DND-41 (cell line): Measurements from ENCODE around the gene QSOX1.

Experiments
- ATAC-seq: fragments of 200-7000 bp; cut with Tn5 transposase; 3 replicates; pipeline ENCODE4 v1.9.1; 2021; ENCODE audit warnings: low read depth; ENCODE audit not compliant: insufficient read depth
- DNase-seq: peaks from one replicate; pipeline ENCODE4 v3.0.0-alpha.2; 2020
- H2AFZ ChIP-seq: 2 replicates; pipeline ENCODE4 v1.6.0; 2012; ENCODE audit warnings: low read depth, low read length
- H3K27ac ChIP-seq: 2 replicates; pipeline ENCODE4 v1.5.1; 2012; ENCODE audit warnings: low read length, inconsistent platforms
- H3K27me3 ChIP-seq: fragments of 200-600 bp; sonication (generic); 2 replicates; pipeline ENCODE4 v1.6.0; 2012; ENCODE audit warnings: low read length, mild to moderate bottlenecking, inconsistent platforms; ENCODE audit not compliant: insufficient read depth, poor library complexity
- H3K36me3 ChIP-seq: 2 replicates; pipeline ENCODE4 v1.5.1; 2012; ENCODE audit warnings: low read length, inconsistent platforms; ENCODE audit not compliant: insufficient read depth
- H3K4me1 ChIP-seq: 2 replicates; pipeline ENCODE4 v1.5.1; 2012; ENCODE audit warnings: mild to moderate bottlenecking, low read length; ENCODE audit not compliant: insufficient read depth
- H3K4me2 ChIP-seq: 2 replicates; pipeline ENCODE4 v1.6.0; 2012; ENCODE audit warnings: mild to moderate bottlenecking, moderate library complexity, low read length, inconsistent platforms; ENCODE audit not compliant: insufficient read depth
- H3K4me3 ChIP-seq, 2 experiments: fragments of 200-600 bp in 1 of 2; shearing (Covaris generic) in 1 of 2; 2 replicates each; pipeline ENCODE4 v1.5.1; 2012 to 2016; ENCODE audit warnings: inconsistent platforms in 2 of 2, low read length in 2 of 2, mild to moderate bottlenecking in 2 of 2, low read depth in 1 of 2, moderate library complexity in 1 of 2
- H3K79me2 ChIP-seq: 2 replicates; pipeline ENCODE4 v1.6.0; 2012; ENCODE audit warnings: low read length, inconsistent platforms; ENCODE audit not compliant: insufficient read depth
- H3K9ac ChIP-seq: 2 replicates; pipeline ENCODE4 v1.6.0; 2012; ENCODE audit warnings: low read depth, mild to moderate bottlenecking, inconsistent platforms, low read length, moderate library complexity
- H3K9me3 ChIP-seq: 2 replicates; pipeline ENCODE4 v1.5.1; 2012; ENCODE audit warnings: low read length, moderate library complexity, mild to moderate bottlenecking, inconsistent platforms; ENCODE audit not compliant: insufficient read depth, severe bottlenecking
- H4K20me1 ChIP-seq: 2 replicates; pipeline ENCODE4 v1.6.0; 2012; ENCODE audit warnings: low read length; ENCODE audit not compliant: insufficient read depth
- CTCF ChIP-seq: IDR thresholded peaks from 2 replicates; pipeline ENCODE4 v1.5.1; 2012; ENCODE audit warnings: borderline replicate concordance, low read length, moderate library complexity, mild to moderate bottlenecking; ENCODE audit not compliant: poor library complexity, severe bottlenecking; ENCODE audit errors: extremely low read depth
- EZH2 ChIP-seq: IDR thresholded peaks from 3 replicates; pipeline ENCODE4 v1.6.1; 2012; ENCODE audit warnings: borderline replicate concordance, low read depth, mild to moderate bottlenecking, moderate library complexity, low read length, inconsistent platforms; ENCODE audit not compliant: severe bottlenecking

Gene QSOX1

DNA sequence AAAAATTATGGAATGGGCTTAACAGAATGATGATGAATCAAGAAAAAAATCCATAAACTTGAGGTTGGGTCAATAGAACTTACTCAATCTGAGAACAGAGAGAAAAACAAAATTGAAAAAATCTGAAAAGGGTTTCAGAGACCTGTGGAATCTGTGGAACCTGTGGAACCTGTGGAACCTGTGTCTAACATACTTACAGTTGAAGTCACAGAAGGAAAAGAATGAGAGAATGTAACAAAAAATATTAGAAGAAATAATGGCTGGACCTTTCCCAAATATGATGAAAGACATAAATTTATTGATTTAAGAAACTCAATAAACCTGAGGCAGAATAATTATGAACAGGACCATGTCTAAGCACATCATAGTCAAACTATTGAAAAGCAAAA, 17.7 kb upstream of the QSOX1 start:
- Histone ChIP-seq H3K79me2 (no peaks in the 10 kb centered on the region), H3K4me2 (no peak overlapping the region), H3K4me1 (no peaks in the 10 kb centered on the region), H3K36me3 (no peaks in the 10 kb centered on the region), H3K27ac (no peak overlapping the region), H3K9ac (no peak overlapping the region), H3K9me3 (no peaks in the 10 kb centered on the region), H2AFZ (no peak overlapping the region), H4K20me1 (no peaks in the 10 kb centered on the region), H3K27me3 (no peaks in the 10 kb centered on the region), H3K4me3 (no peak overlapping the region)
- DNase-seq (no peak), ATAC-seq (no peak)
- TF ChIP-seq EZH2: no peak
- no peak for TF ChIP-seq CTCF

DNA sequence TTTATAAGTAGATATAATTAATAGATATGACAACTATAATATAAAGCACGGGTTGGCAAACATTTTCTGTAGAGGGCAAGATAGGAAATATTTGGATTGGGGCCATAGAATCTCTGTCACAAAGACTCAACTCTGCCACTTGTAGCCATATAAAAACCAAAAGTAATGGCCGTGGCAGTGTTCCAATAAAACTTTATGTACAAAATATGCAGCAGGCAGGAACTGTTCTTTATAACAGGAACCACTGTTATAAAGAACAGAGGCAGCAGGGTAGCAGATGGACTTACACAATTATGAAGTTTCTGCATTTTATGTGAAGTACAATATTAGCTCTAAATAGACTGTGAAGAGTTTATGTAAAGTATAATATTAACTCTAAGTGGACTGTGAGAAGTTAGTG, 16.9 kb upstream of the QSOX1 start:
- Histone ChIP-seq H2AFZ (no peak overlapping the region), H3K4me2 (no peak overlapping the region), H3K36me3 (no peaks in the 10 kb centered on the region), H3K4me1 (no peaks in the 10 kb centered on the region), H3K27me3 (no peaks in the 10 kb centered on the region), H3K9ac (no peak overlapping the region), H3K79me2 (no peaks in the 10 kb centered on the region), H4K20me1 (no peaks in the 10 kb centered on the region), H3K9me3 (no peaks in the 10 kb centered on the region), H3K27ac (no peak overlapping the region), H3K4me3 (no peak overlapping the region)
- DNase-seq (no peak), ATAC-seq (no peak)
- TF ChIP-seq EZH2: no peak
- TF ChIP-seq CTCF: no peak

- Histone ChIP-seq H2AFZ (no peak overlapping the region), H3K27me3 (no peaks in the 10 kb centered on the region), H3K9ac (no peak overlapping the region), H3K9me3 (no peaks in the 10 kb centered on the region), H3K27ac (no peak overlapping the region), H4K20me1 (no peaks in the 10 kb centered on the region), H3K36me3 (no peaks in the 10 kb centered on the region), H3K4me3 (no peak overlapping the region), H3K4me1 (no peaks in the 10 kb centered on the region), H3K79me2 (no peaks in the 10 kb centered on the region), H3K4me2 (no peak overlapping the region)
- no peak for ATAC-seq
- no peak for DNase-seq
- TF ChIP-seq CTCF (no peak), EZH2 (no peak)
Observed at GRCh38 chr1:180141381-180141934, 13.2 kb upstream of the QSOX1 start.

DNA sequence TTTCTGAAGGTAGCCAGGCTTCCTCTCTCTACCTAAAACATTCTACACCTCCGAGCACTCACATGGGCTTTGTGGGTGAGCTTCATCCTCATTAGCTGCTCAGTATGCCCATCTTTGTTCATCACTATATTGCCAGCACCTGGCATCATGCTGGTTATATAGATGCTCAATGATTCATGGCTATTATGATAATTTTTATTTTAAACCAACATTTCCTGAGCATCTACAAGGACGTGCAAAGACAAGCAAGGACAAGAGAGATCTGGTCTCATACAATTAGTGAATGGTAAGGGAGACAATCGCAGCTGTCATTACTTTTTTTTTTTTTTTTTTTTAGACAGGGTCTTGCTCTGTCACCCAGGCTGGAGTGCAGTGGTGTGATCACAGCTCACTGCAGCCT, 11.3 kb upstream of the QSOX1 start:
- H3K27ac ChIP-seq: no peak overlapping the region
- no peak overlapping the region for H3K9ac ChIP-seq
- H4K20me1 ChIP-seq: no peaks in the 10 kb centered on the region
- no peak overlapping the region for H3K4me2 ChIP-seq
- ATAC-seq (no peak), DNase-seq (no peak)
- no peaks in the 10 kb centered on the region for H3K4me1 ChIP-seq
- H3K9me3 ChIP-seq: no peaks in the 10 kb centered on the region
- no peak for TF ChIP-seq CTCF
- TF ChIP-seq EZH2: no peak
- H3K4me3 ChIP-seq: no peak overlapping the region
- H3K36me3 ChIP-seq: no peaks in the 10 kb centered on the region
- H3K27me3 ChIP-seq: no peaks in the 10 kb centered on the region
- H2AFZ ChIP-seq: no peak overlapping the region
- no peaks in the 10 kb centered on the region for H3K79me2 ChIP-seq
